ENCODE data around the gene FRMD4A.

Gene FRMD4A

GRCh38 chr10:13842117-13842516 lies 488.6 kb downstream of the FRMD4A start:
- no peak for TF ChIP-seq CTCF (IDR thresholded peaks at IDR 0.05)
- no peaks in the 10 kb centered on the region for H3K4me1 ChIP-seq (ENCODE audit: control insufficient read depth in 1 of 2, insufficient read depth in 1 of 2, low read depth in 1 of 2, low read length in 1 of 2)
- no peak overlapping the region for H3K27ac ChIP-seq
- H3K9me3 ChIP-seq: no peaks in the 10 kb centered on the region
- peaks cover 27% of the 10 kb centered on the region for H3K27me3 ChIP-seq
- no peaks in the 10 kb centered on the region for H3K36me3 ChIP-seq
- no peak overlapping the region for H3K4me3 ChIP-seq (ENCODE audit: low read depth in 1 of 2, low read length in 1 of 2)

DNA sequence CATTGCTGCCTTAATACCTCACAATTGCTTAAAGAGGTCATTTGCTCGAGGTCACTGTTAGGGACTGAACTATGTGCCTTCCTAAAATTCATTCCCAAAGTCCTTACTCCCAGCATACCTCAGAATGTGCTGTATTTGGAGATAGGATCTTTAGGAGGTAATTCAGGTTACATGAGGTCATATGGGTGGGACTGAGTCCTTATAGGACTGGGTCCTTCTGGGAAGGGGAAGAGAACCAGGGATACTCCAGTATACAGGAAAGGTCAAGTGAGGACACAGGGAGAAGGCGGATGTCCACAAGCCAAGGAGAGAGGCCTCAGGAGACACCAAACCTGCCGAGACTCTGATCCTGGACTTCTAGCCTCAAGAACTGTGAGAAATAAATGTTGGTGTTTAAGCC lies 490.7 kb downstream of the FRMD4A start:
- Histone ChIP-seq H3K4me1 (ENCODE audit: control insufficient read depth in 1 of 2, insufficient read depth in 1 of 2, low read depth in 1 of 2, low read length in 1 of 2) (no peaks in the 10 kb centered on the region), H3K36me3 (no peaks in the 10 kb centered on the region), H3K27me3 (peaks cover 16% of the 10 kb centered on the region), H3K27ac (no peak overlapping the region), H3K9me3 (no peaks in the 10 kb centered on the region), H3K4me3 (ENCODE audit: low read depth in 1 of 2, low read length in 1 of 2) (no peak overlapping the region)
- no peak for TF ChIP-seq CTCF (IDR thresholded peaks at IDR 0.05)

DNA sequence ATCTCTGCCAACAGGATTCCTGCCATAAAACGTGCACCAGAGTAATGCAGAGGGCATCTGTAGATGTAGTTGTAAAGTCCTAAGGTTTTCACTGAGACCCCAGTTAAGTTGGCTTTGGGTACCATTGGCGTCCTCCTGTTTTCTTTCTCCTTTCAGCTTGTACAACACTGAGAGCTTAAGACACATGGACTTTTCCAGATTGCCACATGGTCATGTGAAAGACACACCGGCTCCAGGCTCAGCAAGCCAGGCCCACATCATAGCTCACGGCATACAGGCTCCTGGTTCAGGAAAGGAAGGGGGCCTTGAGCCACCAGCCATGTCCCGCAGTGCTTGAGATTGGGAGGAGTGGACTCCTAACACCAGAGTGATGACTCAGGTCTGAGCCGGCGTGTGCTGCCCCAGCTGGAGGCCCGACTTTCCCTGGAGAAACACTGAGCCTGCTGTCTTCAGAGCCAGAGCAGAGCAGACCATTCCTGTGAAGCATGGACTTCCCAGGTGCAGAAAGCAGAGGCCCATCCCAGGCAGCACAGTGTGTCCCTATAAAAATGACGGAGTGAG lies 491.2 kb downstream of the FRMD4A start:
- Histone ChIP-seq H3K9me3 (no peaks in the 10 kb centered on the region), H3K27ac (no peak overlapping the region)
- no peak for TF ChIP-seq CTCF (IDR thresholded peaks at IDR 0.05)

DNA sequence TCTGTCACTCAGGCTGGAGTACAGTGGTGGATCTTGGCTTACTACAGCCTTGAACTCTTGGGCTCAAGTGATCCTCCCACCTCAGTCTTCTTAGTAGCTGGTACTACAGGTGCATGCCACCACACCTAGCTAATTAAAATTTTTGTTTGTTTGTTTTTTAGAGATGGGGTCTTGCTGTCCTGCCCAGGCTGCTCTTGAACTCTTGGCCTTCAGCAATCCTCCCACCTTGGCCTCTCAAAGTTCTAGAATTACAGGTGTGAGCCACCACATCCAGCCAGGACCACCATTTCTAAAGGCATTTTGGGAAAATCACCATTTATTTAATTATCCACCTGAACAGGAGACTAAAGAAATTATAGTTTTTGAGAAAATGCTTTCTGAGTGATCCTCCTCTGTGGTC lies 491.7 kb downstream of the FRMD4A start:
- no peaks in the 10 kb centered on the region for H3K4me1 ChIP-seq (ENCODE audit: control insufficient read depth in 1 of 2, insufficient read depth in 1 of 2, low read depth in 1 of 2, low read length in 1 of 2)
- H3K27me3 ChIP-seq: peaks cover 20% of the 10 kb centered on the region
- no peaks in the 10 kb centered on the region for H3K36me3 ChIP-seq
- no peak for TF ChIP-seq CTCF (IDR thresholded peaks at IDR 0.05)
- H3K27ac ChIP-seq: no peak overlapping the region
- no peaks in the 10 kb centered on the region for H3K9me3 ChIP-seq
- no peak overlapping the region for H3K4me3 ChIP-seq (ENCODE audit: low read depth in 1 of 2, low read length in 1 of 2)

More for the DNA sequence above, 491.2 kb downstream of the FRMD4A start:
- no peaks in the 10 kb centered on the region for H3K36me3 ChIP-seq
- peaks cover 18% of the 10 kb centered on the region for H3K27me3 ChIP-seq
- no peaks in the 10 kb centered on the region for H3K4me1 ChIP-seq (ENCODE audit: control insufficient read depth in 1 of 2, insufficient read depth in 1 of 2, low read depth in 1 of 2, low read length in 1 of 2)
- no peak overlapping the region for H3K4me3 ChIP-seq (ENCODE audit: low read depth in 1 of 2, low read length in 1 of 2)

- no peak for TF ChIP-seq CTCF (IDR thresholded peaks at IDR 0.05)
- no peaks in the 10 kb centered on the region for H3K9me3 ChIP-seq
- no peak overlapping the region for H3K27ac ChIP-seq
- H3K4me1 ChIP-seq (ENCODE audit: control insufficient read depth in 1 of 2, insufficient read depth in 1 of 2, low read depth in 1 of 2, low read length in 1 of 2): no peaks in the 10 kb centered on the region
- no peaks in the 10 kb centered on the region for H3K36me3 ChIP-seq
- H3K4me3 ChIP-seq (ENCODE audit: low read depth in 1 of 2, low read length in 1 of 2): no peak overlapping the region
- peaks cover 18% of the 10 kb centered on the region for H3K27me3 ChIP-seq
These were observed 492.8 kb downstream of the FRMD4A start for GRCh38 chr10:13837966-13838365.
